ENCODE measurements around the gene ZCCHC17.

ZCCHC17 gene

DNA sequence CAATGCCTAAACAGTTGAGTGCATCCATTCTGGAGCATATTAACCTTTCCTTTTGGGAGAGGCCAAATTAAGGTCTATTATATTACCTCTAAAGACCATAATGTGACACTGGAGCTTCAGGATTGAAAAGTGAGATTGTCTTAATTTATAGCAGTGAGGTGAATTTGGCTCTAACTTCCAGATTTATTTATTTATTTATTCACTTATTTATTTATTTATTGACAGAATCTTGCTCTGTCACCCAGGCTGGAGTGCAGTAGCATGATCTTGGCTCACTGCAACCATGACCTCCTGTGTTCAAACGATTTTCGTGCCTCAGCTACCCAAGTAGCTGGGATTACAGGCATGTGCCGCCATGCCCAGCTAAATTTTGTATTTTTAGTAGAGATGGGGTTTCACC, 19.1 kb downstream of the ZCCHC17 start:
- Histone ChIP-seq H3F3A (ENCODE audit: insufficient read depth, low read length) (no peaks in the 10 kb centered on the region), H3K27me3 (replicated peaks; ENCODE audit: insufficient read depth, low read length) (no peaks in the 10 kb centered on the region), H3K4me2 (ENCODE audit: low read depth, low read length) (no peak overlapping the region), H3K9me2 (replicated peaks; ENCODE audit: insufficient read depth, low read length) (no peaks in the 10 kb centered on the region), H3K79me2 (ENCODE audit: low read length) (no peaks in the 10 kb centered on the region), H3K4me1 (ENCODE audit: low read length) (no peaks in the 10 kb centered on the region), H3K9me3 (replicated peaks; ENCODE audit: insufficient read depth, low read length) (no peaks in the 10 kb centered on the region), H3K4me3 (ENCODE audit: low read length) (no peak overlapping the region), H4K20me1 (ENCODE audit: insufficient read depth, low read length) (no peaks in the 10 kb centered on the region), H3K36me3 (replicated peaks; ENCODE audit: insufficient read depth, low read length) (no peaks in the 10 kb centered on the region; the same call in 1 of the 2 replicates), H2AFZ (ENCODE audit: low read length) (no peak overlapping the region), H3K9ac (ENCODE audit: low read length) (no peak overlapping the region), H3K27ac (ENCODE audit: low read length) (no peak overlapping the region)
- DNase-seq, result no peak
- TF ChIP-seq EZH2phosphoT487 (IDR thresholded peaks at IDR 0.05; ENCODE audit: low read length), result no peak
- TF ChIP-seq, protein P1, sequence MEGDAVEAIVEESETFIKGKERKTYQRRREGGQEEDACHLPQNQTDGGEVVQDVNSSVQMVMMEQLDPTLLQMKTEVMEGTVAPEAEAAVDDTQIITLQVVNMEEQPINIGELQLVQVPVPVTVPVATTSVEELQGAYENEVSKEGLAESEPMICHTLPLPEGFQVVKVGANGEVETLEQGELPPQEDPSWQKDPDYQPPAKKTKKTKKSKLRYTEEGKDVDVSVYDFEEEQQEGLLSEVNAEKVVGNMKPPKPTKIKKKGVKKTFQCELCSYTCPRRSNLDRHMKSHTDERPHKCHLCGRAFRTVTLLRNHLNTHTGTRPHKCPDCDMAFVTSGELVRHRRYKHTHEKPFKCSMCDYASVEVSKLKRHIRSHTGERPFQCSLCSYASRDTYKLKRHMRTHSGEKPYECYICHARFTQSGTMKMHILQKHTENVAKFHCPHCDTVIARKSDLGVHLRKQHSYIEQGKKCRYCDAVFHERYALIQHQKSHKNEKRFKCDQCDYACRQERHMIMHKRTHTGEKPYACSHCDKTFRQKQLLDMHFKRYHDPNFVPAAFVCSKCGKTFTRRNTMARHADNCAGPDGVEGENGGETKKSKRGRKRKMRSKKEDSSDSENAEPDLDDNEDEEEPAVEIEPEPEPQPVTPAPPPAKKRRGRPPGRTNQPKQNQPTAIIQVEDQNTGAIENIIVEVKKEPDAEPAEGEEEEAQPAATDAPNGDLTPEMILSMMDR (IDR thresholded peaks at IDR 0.05; ENCODE audit: low read length), result no peak
- TF ChIP-seq EZH2 (optimal IDR thresholded peaks at IDR 0.05; ENCODE audit: low read depth, low read length), result no peak

DNA sequence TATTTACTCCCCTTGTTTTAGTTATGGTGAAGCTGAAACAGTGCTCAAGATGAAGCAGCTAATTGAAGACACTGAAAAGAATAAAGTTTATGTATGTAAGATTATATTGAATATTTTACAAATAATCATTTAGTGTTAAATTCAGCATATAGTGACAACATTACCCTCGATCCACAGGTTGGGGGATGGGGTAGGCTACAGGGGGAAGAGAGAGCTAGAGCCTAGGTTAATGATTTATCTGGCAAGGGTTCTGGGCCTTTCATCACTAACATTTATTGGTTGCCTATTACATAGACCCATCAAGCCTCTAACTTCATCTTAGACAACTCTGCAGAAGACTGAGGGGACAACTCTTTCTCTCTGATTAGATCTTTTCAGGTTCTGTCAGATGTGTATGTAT, 21.3 kb downstream of the ZCCHC17 start:
- Histone ChIP-seq H3K9ac (ENCODE audit: low read length) (no peak overlapping the region), H3K4me1 (ENCODE audit: low read length) (no peaks in the 10 kb centered on the region), H3K36me3 (replicated peaks; ENCODE audit: insufficient read depth, low read length) (no peaks in the 10 kb centered on the region; the same call in 1 of the 2 replicates)

DNA sequence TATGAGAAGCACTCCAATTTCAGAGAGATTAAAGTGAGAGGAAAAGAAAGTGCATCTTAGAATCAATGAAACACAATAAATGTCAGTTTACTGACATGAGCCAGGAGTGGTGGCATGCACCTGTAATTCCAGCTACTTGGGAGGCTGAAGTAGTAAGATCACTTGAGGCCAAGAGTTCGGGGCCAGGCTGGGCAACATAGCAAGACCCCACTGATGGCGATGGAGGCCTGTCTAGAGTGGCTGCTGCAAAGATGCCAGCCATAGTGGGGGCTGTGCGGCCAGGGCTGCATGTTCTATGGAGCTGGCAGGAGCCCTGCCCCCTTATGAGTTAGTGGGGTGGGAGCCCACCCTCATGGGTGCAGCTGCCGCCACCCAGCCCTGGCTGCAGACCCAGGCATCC, 27.3 kb downstream of the ZCCHC17 start:
- Histone ChIP-seq H3K9me3 (replicated peaks; ENCODE audit: insufficient read depth, low read length) (no peaks in the 10 kb centered on the region), H3K36me3 (replicated peaks; ENCODE audit: insufficient read depth, low read length) (no peaks in the 10 kb centered on the region; the same call in 1 of the 2 replicates), H3K79me2 (ENCODE audit: low read length) (no peaks in the 10 kb centered on the region), H3K4me1 (ENCODE audit: low read length) (no peaks in the 10 kb centered on the region), H3K27ac (ENCODE audit: low read length) (no peak overlapping the region), H3K4me2 (ENCODE audit: low read depth, low read length) (no peak overlapping the region), H3F3A (ENCODE audit: insufficient read depth, low read length) (no peaks in the 10 kb centered on the region), H3K9me2 (replicated peaks; ENCODE audit: insufficient read depth, low read length) (no peaks in the 10 kb centered on the region), H4K20me1 (ENCODE audit: insufficient read depth, low read length) (no peaks in the 10 kb centered on the region), H3K9ac (ENCODE audit: low read length) (no peak overlapping the region), H3K27me3 (replicated peaks; ENCODE audit: insufficient read depth, low read length) (no peaks in the 10 kb centered on the region), H2AFZ (ENCODE audit: low read length) (no peak overlapping the region), H3K4me3 (ENCODE audit: low read length) (no peak overlapping the region)
- TF ChIP-seq EZH2phosphoT487 (IDR thresholded peaks at IDR 0.05; ENCODE audit: low read length) (no peak), EZH2 (optimal IDR thresholded peaks at IDR 0.05; ENCODE audit: low read depth, low read length) (no peak)
- TF ChIP-seq, protein P1 (IDR thresholded peaks at IDR 0.05; ENCODE audit: low read length), result no peak
- DNase-seq, result no peak

More for the DNA sequence above, 21.3 kb downstream of the ZCCHC17 start:
- no peak overlapping the region for H3K27ac ChIP-seq (ENCODE audit: low read length)
- no peak overlapping the region for H3K4me2 ChIP-seq (ENCODE audit: low read depth, low read length)
- H3K9me2 ChIP-seq (replicated peaks; ENCODE audit: insufficient read depth, low read length), result no peaks in the 10 kb centered on the region
- no peaks in the 10 kb centered on the region for H3F3A ChIP-seq (ENCODE audit: insufficient read depth, low read length)
- no peak overlapping the region for H3K4me3 ChIP-seq (ENCODE audit: low read length)
- H2AFZ ChIP-seq (ENCODE audit: low read length), result no peak overlapping the region
- no peaks in the 10 kb centered on the region for H4K20me1 ChIP-seq (ENCODE audit: insufficient read depth, low read length)
- H3K79me2 ChIP-seq (ENCODE audit: low read length), result no peaks in the 10 kb centered on the region
- H3K27me3 ChIP-seq (replicated peaks; ENCODE audit: insufficient read depth, low read length), result no peaks in the 10 kb centered on the region
- TF ChIP-seq, protein P1 (IDR thresholded peaks at IDR 0.05; ENCODE audit: low read length), result no peak
- TF ChIP-seq EZH2 (optimal IDR thresholded peaks at IDR 0.05; ENCODE audit: low read depth, low read length) (no peak), EZH2phosphoT487 (IDR thresholded peaks at IDR 0.05; ENCODE audit: low read length) (no peak)
- DNase-seq, result no peak
- no peaks in the 10 kb centered on the region for H3K9me3 ChIP-seq (replicated peaks; ENCODE audit: insufficient read depth, low read length)

Data from MM.1S (cell line).